Right kidney (tissue), 1 donor: ENCODE measurements around the gene BTBD9.

ENCODE experiments used
- DNase-seq: peaks from one replicate; pipeline ENCODE4 v3.0.0-alpha.2; 2016

Gene BTBD9

DNA sequence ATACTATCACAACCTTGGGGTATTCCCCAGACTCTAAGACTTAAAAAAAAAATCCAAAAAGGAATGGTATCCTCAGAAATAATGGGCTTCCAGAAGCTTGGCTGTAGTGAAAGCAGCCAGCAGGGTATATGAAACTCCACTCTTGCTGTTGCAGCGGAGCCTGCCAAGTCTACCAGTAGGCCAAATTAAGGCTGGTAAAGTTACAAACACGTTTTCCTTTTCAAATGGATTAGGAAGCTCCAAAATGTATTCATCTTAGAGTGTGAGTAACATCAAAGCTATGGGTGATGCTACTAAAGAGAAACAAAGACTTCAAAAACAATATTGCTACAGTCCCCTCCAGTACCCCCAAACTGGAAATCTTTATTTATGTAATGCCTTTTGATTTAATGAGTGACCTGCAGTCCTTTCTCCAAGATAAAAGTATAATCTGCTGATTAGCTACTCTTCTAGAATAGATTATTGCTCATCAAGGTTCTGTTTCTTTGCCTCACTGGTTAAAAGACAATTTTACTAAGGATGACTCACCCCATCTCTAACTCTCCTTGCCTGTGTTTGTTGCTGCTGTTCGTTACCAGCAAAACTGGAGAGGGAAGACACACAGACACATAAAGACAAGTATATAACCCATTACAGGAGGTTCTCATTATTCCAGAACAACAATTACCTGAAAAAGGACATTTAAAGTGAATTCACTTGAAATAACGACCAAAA lies 84.9 kb downstream of the BTBD9 start:
- DNase-seq = no peak

DNA sequence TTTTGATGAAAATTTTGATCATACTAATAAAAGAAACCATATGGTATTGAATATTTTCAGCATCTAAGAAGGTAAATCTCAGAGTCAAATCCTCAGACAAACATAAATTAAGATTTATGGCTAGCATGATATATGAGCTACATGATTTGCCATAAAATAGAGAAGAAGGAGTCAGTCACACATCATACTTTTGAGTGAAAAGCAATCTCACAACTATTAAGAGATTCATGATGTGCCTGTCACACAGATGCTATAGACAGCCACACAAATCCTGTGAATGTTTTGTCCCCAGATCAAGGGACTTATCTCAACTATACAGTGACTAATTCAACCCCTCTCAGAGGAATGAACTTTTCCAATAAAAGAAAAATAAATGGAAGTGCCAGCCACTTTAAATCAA lies 85.7 kb downstream of the BTBD9 start:
- DNase-seq = no peak

GRCh38 chr6:38552121-38552520 lies 87.6 kb downstream of the BTBD9 start:
- no peak for DNase-seq

- no peak for DNase-seq
Measured at GRCh38 chr6:38549795-38550194, 89.9 kb downstream of the BTBD9 start.

DNA sequence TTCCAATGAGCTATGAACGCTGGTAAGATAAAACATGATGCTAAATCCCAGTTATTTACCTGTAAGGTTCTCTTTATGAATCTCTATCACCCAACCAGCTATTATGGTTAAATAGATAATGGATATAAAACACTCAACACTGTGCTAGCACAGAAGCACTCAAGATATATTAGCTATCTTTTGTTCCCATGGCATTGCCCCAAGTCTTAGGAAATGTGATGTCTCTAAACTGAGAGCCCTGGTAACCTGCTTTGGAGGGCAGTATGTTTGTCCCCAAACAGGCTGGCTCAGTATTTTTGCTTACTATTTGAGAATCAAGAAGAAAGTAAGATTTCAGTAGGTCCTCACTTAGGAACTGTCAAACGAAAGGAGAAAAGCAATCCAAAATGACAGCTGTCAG lies 90.5 kb downstream of the BTBD9 start:
- DNase-seq = no peak

DNA sequence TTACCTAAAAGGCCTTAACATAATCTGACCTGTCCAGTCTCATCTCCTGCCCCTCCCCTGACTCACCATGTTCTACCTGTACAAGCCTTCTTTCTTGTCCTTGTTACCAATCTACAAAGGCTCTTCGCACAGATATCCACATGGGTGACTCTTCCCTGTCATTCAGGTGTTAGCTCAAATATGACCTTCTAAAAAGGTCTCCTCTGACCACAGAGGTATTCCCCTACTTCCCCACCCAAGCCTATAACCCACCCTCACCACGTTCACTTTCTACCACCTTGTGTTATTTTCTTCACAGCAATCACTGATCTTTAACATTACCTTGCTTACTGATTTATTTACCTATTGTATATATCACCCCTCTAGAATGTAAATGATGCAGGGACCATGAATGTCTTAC lies 96.7 kb downstream of the BTBD9 start:
- DNase-seq = no peak

DNA sequence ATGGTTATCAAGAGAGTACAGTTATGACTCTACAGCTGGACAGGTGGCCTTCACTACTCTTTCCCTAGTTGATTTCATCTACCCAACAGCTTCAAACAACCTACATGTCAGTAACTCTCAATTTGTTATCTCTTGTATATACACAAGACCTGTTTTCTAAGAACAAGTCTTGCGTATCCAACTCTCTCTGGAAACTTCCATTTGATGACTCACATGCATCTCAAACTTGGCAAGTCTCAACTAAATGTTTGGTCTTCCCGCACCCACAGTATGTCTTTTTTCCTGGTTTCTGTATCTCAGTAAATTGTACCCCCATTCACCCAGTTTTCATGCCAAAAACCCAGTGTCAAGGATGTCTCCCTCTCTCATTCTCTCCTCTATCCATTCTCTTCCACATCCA lies 97.7 kb downstream of the BTBD9 start:
- DNase-seq = no peak

DNA sequence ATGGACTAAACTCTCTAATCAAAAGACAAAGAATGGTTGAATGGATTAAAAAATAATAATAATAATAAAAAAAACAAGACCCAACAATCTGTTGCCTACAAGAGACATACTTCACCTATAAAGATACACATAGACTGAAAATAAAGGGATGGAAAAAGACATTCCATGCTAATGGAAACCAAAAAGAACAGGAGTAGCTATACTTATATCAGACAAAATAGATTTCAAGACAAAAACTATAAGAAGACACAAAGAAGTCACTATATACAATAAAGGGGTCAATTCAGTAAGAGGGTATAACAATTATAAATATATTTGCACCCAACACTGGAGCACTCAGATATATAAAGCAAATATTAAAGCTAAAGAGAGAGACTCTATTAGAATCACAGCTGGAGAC lies 106.7 kb downstream of the BTBD9 start:
- no peak for DNase-seq

DNA sequence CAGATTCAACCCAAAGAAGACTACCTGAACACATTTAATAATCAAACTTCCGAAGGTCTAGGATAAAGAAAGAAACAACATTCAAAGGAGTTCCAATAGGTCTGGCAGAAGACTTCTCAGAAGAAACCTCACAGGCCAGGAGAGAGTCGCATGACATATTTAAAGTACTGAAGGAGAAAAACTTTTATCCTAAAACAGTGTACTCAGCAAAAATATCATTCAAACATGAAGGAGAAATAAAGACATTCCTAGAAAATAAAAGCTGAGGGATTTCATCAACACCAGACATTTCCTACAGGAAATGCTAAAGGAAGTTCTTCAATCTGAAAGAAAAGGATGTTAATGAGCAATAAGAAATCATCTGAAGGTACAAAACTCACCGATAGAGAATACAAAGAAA lies 108.6 kb downstream of the BTBD9 start:
- DNase-seq = no peak

DNA sequence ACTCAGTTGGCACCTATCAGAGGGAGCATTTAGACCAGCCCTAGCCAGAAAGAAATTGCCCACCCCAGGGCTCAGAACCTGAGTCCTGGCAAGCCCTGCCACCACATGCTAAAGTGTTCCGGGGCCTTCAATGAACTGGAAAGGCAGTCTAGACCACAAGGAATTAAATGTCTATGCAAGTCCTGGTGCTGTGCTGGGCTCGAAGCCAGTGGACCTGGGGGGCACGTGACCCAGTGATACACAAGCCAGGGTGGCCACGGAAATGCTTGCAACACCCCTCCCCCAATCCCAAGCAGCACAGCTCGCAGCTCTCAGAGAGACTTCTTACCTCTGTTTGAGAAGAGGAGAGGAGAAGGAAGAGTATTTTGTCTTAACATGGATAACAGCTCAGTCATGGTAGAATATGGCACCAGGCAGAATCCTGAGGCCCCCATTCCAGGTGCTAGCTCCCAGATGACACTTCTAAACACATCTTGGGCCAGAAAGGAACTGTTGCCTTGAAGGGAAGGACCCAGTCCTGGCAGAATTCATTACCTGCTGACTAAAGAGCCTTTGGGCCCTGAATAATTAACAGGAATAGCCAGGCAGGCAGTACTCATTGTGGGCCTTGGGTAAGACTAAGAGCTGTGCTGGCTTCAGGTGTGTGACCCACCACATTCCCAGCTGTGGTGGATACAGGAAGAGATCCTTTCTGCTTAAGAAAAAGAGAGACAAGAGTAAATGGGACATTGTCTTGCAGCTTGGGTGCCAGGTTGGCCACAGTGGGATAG lies 111.3 kb downstream of the BTBD9 start:
- DNase-seq = no peak

DNA sequence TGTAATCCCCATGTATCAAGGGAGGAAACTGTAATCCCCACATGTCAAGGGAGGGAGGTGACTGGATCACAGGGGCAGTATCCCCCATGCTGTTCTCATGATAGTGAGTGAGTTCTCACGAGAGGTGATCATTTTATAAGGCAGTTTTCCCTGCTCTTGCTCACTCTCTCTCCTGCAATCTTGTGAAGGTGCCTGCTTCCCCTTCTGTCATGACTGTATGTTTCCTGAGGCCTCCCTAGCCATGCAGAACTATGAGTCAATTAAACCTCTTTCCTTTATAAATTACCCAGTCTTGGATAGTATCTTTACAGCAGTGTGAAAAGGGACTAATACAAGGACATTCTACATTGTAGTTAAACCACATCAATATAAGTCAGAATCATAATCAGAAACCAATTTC lies 112.4 kb downstream of the BTBD9 start:
- DNase-seq = no peak

DNA sequence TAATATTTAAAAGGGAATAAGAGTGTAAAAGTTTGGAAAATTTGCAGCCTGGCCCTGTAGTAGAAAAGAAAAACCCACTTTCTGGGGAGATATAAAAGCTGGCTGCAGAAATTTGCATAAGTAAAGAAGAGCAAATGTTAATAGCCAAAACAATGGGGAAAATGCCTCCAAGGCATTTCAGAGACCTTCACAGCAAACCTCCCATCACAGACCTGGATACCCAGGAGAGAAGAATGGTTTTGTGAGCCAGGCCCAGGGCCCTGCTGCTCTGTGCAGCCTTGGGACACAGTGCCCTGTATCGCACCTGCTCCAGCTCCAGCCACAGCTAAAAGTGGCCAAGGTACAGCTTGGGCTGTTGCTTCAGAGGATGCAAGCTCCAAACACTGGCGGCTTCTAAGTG lies 113.8 kb downstream of the BTBD9 start:
- DNase-seq = no peak

DNA sequence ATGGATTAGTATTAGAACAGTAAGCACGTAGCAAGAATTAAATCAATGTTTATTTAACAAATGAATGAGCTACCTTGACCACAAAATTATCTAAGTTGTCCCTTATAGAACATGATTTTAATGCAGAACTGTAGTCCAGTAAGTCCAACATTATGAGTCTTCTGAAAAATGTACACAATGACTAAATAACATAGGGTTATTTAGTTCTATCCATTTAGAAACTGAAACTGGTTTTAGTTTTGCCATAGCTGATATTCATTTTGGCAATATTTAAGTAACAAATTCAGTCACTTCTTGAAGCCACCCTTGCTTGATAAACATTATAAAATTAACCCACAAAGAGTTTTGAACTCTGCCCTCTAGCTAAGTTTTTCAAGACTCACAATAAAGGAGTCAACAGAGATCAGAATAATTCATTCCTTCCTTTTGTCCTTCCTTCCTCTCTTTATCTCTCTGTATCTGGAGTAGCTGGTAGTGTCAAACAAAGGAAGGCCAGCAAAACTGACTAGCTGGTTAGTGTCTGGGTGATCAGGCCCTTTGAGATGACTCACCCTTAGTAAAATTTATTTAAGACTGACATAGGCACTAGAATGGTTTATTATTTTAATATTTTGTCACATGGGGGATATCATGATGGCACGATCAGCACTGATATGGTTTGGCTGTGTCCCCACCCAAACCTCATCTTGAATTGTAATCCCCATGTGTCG lies 115.1 kb downstream of the BTBD9 start:
- no peak for DNase-seq

- DNase-seq = no peak
Measured at GRCh38 chr6:38522322-38522721, 117.4 kb downstream of the BTBD9 start.

GRCh38 chr6:38518511-38519304 lies 121.0 kb downstream of the BTBD9 start:
- DNase-seq = no peak

GRCh38 chr6:38517005-38517404 lies 122.7 kb downstream of the BTBD9 start:
- no peak for DNase-seq

GRCh38 chr6:38514399-38514798 lies 125.3 kb downstream of the BTBD9 start:
- DNase-seq = no peak

DNA sequence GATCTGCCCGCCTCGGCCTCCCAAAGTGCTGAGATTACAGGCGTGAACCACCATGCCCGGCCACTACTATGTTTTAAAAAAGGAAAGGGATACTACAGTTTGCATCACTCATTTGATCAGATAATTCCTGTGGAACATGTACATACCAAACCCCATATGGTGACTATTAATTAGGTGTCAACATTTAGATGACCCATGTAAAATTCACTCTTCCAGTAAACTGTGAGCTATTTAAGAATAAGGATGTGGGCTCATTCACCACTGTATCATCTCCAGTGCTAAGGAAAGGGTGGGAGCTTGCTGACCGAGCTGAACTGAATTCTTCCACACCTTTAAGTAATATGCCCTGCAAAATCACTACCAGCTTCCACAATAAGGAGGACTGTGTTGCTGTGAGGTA lies 127.5 kb downstream of the BTBD9 start:
- DNase-seq = no peak

DNA sequence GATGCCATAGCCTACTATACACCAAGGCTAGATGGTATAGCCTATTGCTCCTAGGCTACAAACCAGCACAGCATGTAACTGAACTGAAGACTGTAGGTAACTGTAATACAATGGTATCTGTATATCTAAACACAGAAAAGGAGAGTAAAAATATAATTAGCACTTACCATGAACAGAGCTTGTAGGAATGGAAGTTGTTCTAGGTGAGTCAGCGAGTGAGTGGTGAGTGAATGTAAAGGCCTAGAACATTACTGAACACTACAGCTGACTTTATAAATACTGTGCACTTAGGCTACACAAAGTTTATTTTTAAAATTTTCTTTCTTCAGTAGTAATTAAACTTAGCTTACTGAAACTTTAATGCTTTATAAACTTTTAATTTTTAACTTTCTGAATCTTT lies 129.5 kb downstream of the BTBD9 start:
- DNase-seq = no peak

GRCh38 chr6:38509713-38510112 lies 130.0 kb downstream of the BTBD9 start:
- DNase-seq = no peak

GRCh38 chr6:38508894-38509293 lies 130.8 kb downstream of the BTBD9 start:
- DNase-seq = no peak

DNA sequence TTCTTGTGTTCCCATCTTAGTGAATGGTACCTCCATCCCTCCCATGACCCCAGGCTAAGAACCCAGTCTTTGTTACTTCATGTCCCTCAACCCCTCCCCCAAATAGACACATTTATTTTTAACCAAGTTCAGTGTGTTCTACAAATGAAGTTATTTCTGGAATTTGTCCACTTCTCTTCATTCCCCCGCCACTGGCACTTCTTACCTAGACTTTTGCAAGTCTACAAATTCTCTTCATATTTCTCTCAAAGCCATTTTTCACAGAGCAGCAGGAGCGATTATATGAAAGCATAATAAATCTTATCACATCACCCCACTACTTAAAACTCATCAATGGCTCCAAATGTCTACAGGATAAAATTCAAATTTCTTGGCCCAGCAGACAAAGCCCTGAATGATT lies 131.4 kb downstream of the BTBD9 start:
- no peak for DNase-seq

DNA sequence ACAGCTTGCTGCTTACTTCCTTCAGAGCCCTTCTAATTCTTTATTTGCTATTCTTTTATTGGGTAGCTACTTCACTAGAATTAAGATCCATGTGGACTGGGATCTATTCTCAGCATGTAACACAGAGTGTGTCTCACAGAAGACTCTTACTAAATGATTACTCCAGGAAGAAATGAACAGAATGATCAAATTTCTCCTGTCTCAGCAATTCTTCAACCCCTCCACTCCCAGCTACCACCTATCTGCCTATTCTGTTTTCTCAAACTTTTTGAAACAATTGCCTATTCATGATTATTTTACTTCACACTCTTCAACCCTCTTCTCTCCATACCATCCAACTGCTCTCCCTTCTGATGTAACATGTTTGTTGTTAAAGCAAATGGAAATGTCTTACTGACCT lies 132.6 kb downstream of the BTBD9 start:
- DNase-seq = no peak
